Cardiac muscle cell (in vitro differentiated cells and primary cell): ENCODE measurements around the gene NOVA2. TPM values are rescaled to one million over a fixed set of nuclear protein-coding genes. Genes with fewer than 3 reads are reported as not detected.

Experiments
- DNase-seq, 2 donors: peaks; one replicate each; pipeline versions ENCODE4 v3.0.0 to v3.0.0-alpha.2; 2010 to 2017; ENCODE audit warnings: low read depth in 1 of 2, low spot score in 1 of 2
- H3K27ac ChIP-seq: fragments of 200-600 bp; sonication (generic); 2 replicates; pipeline ENCODE4 v1.5.1; 2016
- H3K27me3 ChIP-seq: fragments of 200-600 bp; sonication (generic); 2 replicates; pipeline ENCODE4 v1.6.0; 2016; ENCODE audit warnings: control low read depth
- H3K36me3 ChIP-seq: fragments of 200-600 bp; sonication (generic); 2 replicates; pipeline ENCODE4 v1.5.1; 2016; ENCODE audit warnings: control low read depth
- H3K4me1 ChIP-seq: fragments of 200-600 bp; sonication (generic); 2 replicates; pipeline ENCODE4 v1.8.1; 2017; ENCODE audit warnings: low read depth, mild to moderate bottlenecking, mixed run types
- H3K4me3 ChIP-seq: fragments of 200-600 bp; sonication (generic); 2 replicates; pipeline ENCODE4 v1.5.1; 2016; ENCODE audit warnings: mild to moderate bottlenecking
- H3K9me3 ChIP-seq: fragments of 200-600 bp; sonication (generic); 2 replicates; pipeline ENCODE4 v1.5.1; 2017; ENCODE audit warnings: low read depth, mild to moderate bottlenecking, control low read depth
- polyA plus RNA-seq: library from polyadenylated mRNA; unstranded; fragments of >200 nt; fragmentation: Nextera tagmentation; extraction: Ambion mirVana; gene quantifications from 2 replicates; pipeline ENCODE4 v1.2.1, GENCODE V29; 2016
- total RNA-seq: library from RNA; depleted of rRNA; stranded (reverse); fragments of >200 nt; gene quantifications from 2 replicates; pipeline ENCODE4 v1.2.3, GENCODE V29; 2016
- TF ChIP-seq, protein P1 (sequence below): IDR thresholded peaks from 2 replicates; pipeline ENCODE4 v1.5.1; 2012; ENCODE audit warnings: low read depth, mild to moderate bottlenecking, low read length

Gene NOVA2
- total and polyA plus RNA-seq, 2 experiments from 2014 or later = 0.17 to 0.71 TPM

DNA sequence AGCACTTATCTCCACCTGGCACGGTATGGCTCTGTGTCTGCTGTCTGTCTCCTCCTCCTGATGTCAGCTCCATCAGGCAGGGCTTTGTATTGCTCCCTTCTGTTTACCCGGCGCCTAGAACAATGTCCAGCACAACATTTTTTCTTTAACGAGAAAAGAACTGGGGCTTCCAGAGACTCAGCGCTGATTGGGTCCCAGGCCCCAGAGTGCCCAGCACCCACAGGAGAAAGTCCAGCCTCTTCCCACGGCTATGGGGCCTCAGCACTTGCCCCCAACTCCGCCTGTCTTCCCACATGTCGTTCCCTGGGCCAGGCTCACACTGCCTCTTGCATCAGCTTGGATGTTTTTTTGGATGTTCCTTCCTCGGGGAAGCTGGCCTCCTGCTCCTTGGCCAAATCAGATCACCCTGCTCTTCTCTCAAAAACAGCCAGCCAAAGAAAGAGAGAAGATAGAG, 78.1 kb downstream of the NOVA2 start:
- Histone ChIP-seq H3K27ac (no peak overlapping the region), H3K27me3 (no peaks in the 10 kb centered on the region), H3K36me3 (peaks cover 12% of the 10 kb centered on the region), H3K4me3 (no peak overlapping the region), H3K9me3 (no peaks in the 10 kb centered on the region), H3K4me1 (no peaks in the 10 kb centered on the region)
- TF ChIP-seq, protein P1, sequence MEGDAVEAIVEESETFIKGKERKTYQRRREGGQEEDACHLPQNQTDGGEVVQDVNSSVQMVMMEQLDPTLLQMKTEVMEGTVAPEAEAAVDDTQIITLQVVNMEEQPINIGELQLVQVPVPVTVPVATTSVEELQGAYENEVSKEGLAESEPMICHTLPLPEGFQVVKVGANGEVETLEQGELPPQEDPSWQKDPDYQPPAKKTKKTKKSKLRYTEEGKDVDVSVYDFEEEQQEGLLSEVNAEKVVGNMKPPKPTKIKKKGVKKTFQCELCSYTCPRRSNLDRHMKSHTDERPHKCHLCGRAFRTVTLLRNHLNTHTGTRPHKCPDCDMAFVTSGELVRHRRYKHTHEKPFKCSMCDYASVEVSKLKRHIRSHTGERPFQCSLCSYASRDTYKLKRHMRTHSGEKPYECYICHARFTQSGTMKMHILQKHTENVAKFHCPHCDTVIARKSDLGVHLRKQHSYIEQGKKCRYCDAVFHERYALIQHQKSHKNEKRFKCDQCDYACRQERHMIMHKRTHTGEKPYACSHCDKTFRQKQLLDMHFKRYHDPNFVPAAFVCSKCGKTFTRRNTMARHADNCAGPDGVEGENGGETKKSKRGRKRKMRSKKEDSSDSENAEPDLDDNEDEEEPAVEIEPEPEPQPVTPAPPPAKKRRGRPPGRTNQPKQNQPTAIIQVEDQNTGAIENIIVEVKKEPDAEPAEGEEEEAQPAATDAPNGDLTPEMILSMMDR = no peak
- no peak for DNase-seq

DNA sequence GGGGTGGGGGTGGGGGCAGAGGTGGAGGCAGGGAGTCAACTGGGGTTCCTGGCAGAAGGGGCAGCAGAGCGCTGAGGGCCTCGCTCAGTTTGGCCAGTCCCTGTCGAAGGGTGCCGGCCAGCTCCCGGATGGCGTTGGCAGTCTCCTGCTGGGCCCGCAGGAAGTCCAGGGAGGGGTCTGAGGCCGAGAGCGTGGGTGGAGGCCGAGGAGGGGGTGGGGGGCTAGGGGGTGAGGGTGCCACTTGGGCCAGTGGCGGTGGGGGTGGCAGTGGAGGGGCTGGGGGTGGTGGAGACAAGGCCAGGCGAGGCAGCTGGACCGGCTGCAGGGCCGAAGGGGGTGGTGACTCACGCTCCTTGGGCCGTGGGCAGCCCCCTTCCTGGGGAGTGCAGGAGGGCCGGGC, 82.8 kb downstream of the NOVA2 start:
- H3K9me3 ChIP-seq = no peaks in the 10 kb centered on the region
- no peak overlapping the region for H3K27ac ChIP-seq
- no peaks in the 10 kb centered on the region for H3K4me1 ChIP-seq
- TF ChIP-seq, protein P1 = no peak
- H3K4me3 ChIP-seq = no peak overlapping the region
- peaks cover 5% of the 10 kb centered on the region for H3K36me3 ChIP-seq
- DNase-seq = no peak
- no peaks in the 10 kb centered on the region for H3K27me3 ChIP-seq

DNA sequence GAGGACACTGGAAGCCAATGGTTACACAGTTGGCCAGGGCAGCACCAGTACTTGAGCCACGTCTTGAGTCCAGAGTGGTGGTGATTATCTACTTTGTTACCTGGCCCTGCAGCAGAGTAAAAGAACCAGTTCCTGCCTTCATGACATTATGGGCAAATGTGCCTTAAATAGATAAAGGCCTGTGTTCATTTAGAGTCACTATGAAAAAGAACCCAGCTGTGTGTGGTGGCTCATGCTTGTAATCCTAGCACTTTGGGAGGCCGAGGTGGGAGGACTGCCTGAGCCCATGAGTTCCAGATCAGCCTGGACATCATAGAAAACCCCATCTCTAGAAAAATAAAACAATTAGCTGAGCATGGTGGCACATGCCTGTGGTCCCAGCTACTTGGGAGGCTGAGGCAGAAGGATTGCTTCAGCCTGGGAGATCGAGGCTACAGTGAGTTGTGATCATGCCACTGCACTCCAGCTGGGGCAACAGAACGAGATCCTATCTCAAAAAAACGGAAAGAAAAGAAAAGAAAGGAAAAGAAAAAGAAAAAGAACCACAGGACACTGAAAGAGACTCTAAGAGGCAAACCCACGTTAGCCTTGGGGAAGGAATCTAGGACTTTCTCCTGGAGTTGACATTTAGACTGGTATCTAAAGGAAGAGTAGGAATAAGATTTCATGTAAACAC, 84.3 kb downstream of the NOVA2 start:
- H3K27ac ChIP-seq = no peak overlapping the region
- H3K4me1 ChIP-seq = no peaks in the 10 kb centered on the region
- no peak overlapping the region for H3K4me3 ChIP-seq
- H3K36me3 ChIP-seq = peaks cover under 1% of the 10 kb centered on the region
- no peaks in the 10 kb centered on the region for H3K9me3 ChIP-seq
- DNase-seq = no peak
- no peaks in the 10 kb centered on the region for H3K27me3 ChIP-seq
- TF ChIP-seq, protein P1 = no peak

DNA sequence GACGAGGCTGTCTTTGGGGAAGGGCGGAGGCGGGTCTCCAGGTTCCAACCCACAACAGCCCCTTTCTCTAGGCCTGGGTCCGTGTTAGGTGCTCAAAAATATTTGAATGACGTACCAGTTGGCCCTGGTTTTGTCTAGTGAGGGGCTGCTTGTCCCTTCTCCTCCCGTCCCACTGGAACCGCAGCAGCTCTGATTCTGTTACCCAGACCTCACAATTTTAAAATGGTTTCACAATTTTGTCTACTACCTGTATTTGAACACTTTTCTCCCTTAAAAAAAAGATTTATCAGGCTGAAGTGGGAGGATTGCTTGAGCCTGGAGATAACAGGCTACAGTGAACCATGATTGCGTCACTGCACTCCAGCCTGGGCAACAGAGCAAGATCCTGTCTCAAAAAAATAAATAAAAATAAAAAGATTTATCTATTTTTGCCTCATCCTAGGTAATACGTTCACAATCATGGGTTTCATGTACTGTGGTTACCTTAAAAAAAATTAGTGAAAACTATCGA, 86.4 kb downstream of the NOVA2 start:
- Histone ChIP-seq H3K27me3 (no peaks in the 10 kb centered on the region), H3K36me3 (peaks cover 3% of the 10 kb centered on the region), H3K9me3 (no peaks in the 10 kb centered on the region), H3K4me3 (peak overlapping the region; percentile 58), H3K4me1 (peaks cover 5% of the 10 kb centered on the region), H3K27ac (peak overlapping the region; percentile 98)
- DNase-seq = no peak
- TF ChIP-seq, protein P1 = no peak

DNA sequence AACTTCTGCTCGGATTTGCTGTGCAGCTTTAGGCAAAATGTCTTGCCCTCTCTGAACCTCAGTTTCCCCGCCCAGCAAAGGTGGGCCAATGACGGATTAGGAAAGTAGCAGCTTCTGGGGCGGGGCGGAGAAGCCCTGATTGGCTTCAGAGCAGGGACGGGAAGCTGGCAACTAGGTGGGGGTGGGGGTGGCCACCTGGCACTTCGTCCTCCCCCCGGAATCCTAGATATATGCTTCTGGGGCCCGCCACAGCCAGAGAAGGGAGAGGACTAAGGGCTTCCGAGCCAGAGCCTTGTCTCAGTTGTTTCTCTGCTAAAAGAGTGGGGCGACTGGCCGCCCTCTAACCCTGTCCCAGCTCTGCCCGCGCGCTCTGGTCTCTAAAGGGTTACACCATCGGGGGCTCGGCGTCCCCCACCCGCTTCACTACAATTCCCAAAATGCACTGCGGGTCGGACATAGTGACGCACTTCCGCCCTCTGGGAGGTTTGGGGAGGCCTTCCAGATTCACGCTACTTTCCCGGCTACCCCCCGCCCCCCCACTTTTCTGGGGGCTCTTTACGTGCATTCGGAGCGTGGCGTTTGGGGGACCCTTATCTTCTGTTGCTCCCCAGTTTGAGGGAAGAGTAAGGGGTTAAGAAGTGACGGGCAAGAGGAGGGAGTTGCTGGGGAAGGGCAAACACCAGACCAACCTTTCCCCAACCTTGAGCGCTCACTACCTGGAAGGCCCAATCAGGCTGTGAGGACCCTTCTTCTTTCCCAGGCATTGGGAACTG, 87.1 kb downstream of the NOVA2 start:
- Histone ChIP-seq H3K27me3 (no peaks in the 10 kb centered on the region), H3K4me3 (peak overlapping the region; percentile 58), H3K27ac (peak overlapping the region; percentile 98), H3K36me3 (peaks cover 3% of the 10 kb centered on the region), H3K4me1 (peaks cover 9% of the 10 kb centered on the region), H3K9me3 (no peaks in the 10 kb centered on the region)
- TF ChIP-seq, protein P1 = no peak
- peak; percentile 95 to 96 for DNase-seq
